WTC11 (cell line): ENCODE results near the gene MTCL1. TPM values are rescaled to one million over a fixed set of nuclear protein-coding genes. Genes with fewer than 3 reads are reported as not detected.
A peak's percentile ranks its signal among the peaks of the same experiment; 100 is the strongest.

ENCODE experiments used
- ATAC-seq: fragments of 200-7000 bp; cut with Tn5 transposase; 2 replicates; pipeline ENCODE4 v1.10.0; 2021; ENCODE audit warnings: mild to moderate bottlenecking, moderate library complexity
- CTCF ChIA-PET: fragments of 300-600 bp; sonication (Branson Sonifier 250); formaldehyde crosslinking; loops from one replicate; lab custom pipeline; 2021; ENCODE audit warnings: antibody characterized with exemption; lab: Charles Lee
- POLR2A ChIA-PET: fragments of 350-600 bp; sonication (Branson Sonifier 250); formaldehyde crosslinking; loops from one replicate; lab custom pipeline; 2021; ENCODE audit warnings: antibody characterized with exemption; lab: Charles Lee
- DNase-seq: peaks from one replicate; pipeline ENCODE4 v3.0.0; 2021; ENCODE audit warnings: low spot score
- H3K27ac Mint-ChIP-seq: 2 replicates; pipeline ENCODE4 v1.8.0; 2021; ENCODE audit warnings: mixed read lengths
- H3K27me3 Mint-ChIP-seq: 2 replicates; pipeline ENCODE4 v1.8.0; 2021; ENCODE audit warnings: low read depth, mild to moderate bottlenecking, moderate library complexity, mixed read lengths
- H3K36me3 Mint-ChIP-seq: 2 replicates; pipeline ENCODE4 v1.8.0; 2021; ENCODE audit warnings: mixed read lengths
- H3K4me1 Mint-ChIP-seq: 2 replicates; pipeline ENCODE4 v1.8.0; 2022; ENCODE audit warnings: mixed read lengths
- H3K4me3 Mint-ChIP-seq: 2 replicates; pipeline ENCODE4 v1.8.0; 2021; ENCODE audit warnings: mild to moderate bottlenecking, moderate library complexity, mixed read lengths
- H3K9me3 Mint-ChIP-seq: 2 replicates; pipeline ENCODE4 v1.8.0; 2021; ENCODE audit warnings: mixed read lengths
- AFF4 ChIP-seq: sonication (generic); formaldehyde crosslinking; IDR thresholded peaks from 2 replicates; pipeline ENCODE4 v1.8.1; 2023; ENCODE audit warnings: mild to moderate bottlenecking, missing genetic modification reagents, borderline replicate concordance
- JAZF1 ChIP-seq: fragments of 250-450 bp; sonication (Bioruptor Pico); IDR thresholded peaks from 2 replicates; pipeline ENCODE4 v1.9.0; 2021; ENCODE audit warnings: moderate library complexity, mild to moderate bottlenecking, inconsistent platforms
- NR1H2 ChIP-seq: sonication (generic); formaldehyde crosslinking; IDR thresholded peaks from 2 replicates; pipeline ENCODE4 v1.9.0; 2021; ENCODE audit warnings: mild to moderate bottlenecking, moderate library complexity, missing genetic modification reagents
- NR2C2 ChIP-seq: sonication (generic); formaldehyde crosslinking; IDR thresholded peaks from 2 replicates; pipeline ENCODE4 v1.8.0; 2022; ENCODE audit warnings: mild to moderate bottlenecking, missing genetic modification reagents
- NR3C1 ChIP-seq: sonication (generic); formaldehyde crosslinking; conservative IDR thresholded peaks from 2 replicates; pipeline ENCODE4 v1.8.1; 2023; ENCODE audit warnings: low read depth, mild to moderate bottlenecking, missing genetic modification reagents
- RELA ChIP-seq: sonication (generic); formaldehyde crosslinking; IDR thresholded peaks from 2 replicates; pipeline ENCODE4 v1.8.1; 2022; ENCODE audit warnings: missing genetic modification reagents, mild to moderate bottlenecking, borderline replicate concordance
- SP1 ChIP-seq: sonication (generic); formaldehyde crosslinking; conservative IDR thresholded peaks from 2 replicates; pipeline ENCODE4 v1.8.1; 2022; ENCODE audit warnings: missing genetic modification reagents
- USF1 ChIP-seq: sonication (generic); formaldehyde crosslinking; IDR thresholded peaks from 2 replicates; pipeline ENCODE4 v1.8.0; 2022; ENCODE audit warnings: mild to moderate bottlenecking, missing genetic modification reagents
- ZNF121 ChIP-seq: sonication (generic); formaldehyde crosslinking; IDR thresholded peaks from 2 replicates; pipeline ENCODE4 v1.8.0; 2023; ENCODE audit warnings: missing genetic modification reagents
- ZNF416 ChIP-seq: fragments of 250-450 bp; sonication (Bioruptor Pico); IDR thresholded peaks from 2 replicates; pipeline ENCODE4 v1.9.0; 2021; ENCODE audit warnings: mild to moderate bottlenecking, inconsistent platforms
- ZNF512 ChIP-seq: sonication (generic); formaldehyde crosslinking; IDR thresholded peaks from 2 replicates; pipeline ENCODE4 v1.8.1; 2022; ENCODE audit warnings: missing genetic modification reagents, borderline replicate concordance
- ZNF671 ChIP-seq: fragments of 250-450 bp; sonication (Bioruptor Pico); IDR thresholded peaks from 2 replicates; pipeline ENCODE4 v1.8.0; 2021; ENCODE audit warnings: mild to moderate bottlenecking
- total RNA-seq: library from RNA; stranded (reverse); gene quantifications from 3 replicates; pipeline ENCODE4 v1.2.3, GENCODE V29; 2021
- TF ChIP-seq, protein P1 (sequence below): sonication (generic); formaldehyde crosslinking; IDR thresholded peaks from 2 replicates; pipeline ENCODE4 v1.8.1; 2022; ENCODE audit warnings: mild to moderate bottlenecking, moderate library complexity, missing genetic modification reagents
- TF ChIP-seq, protein P2 (sequence below): sonication (generic); formaldehyde crosslinking; IDR thresholded peaks from 2 replicates; pipeline ENCODE4 v1.8.1; 2022; ENCODE audit warnings: low read depth, missing genetic modification reagents, borderline replicate concordance

The MTCL1 gene
- total RNA-seq, 1 experiment from 2014 or later, result 64.3 TPM

DNA sequence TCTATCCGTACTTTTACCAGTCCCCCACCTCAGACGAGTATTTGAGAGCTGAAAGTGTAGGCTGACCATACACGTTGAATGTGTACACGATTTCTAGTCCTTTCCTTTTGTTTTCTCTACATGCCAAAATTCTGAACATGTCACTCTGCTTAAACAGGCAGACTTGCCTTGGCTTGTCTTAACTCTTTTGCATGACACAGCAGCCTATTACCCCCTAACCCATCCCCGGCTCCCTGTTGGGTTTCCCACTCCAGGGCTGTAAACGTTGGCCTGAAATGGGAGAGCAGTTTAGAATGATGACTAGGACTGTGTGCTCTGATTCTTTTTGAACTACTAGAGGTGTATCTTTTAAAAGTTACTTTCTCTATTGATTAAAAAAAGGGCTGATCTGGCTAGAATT is 19.1 kb downstream of the MTCL1 start:
- H3K4me3 Mint-ChIP-seq, result no peak overlapping the region
- ChIA-PET CTCF (interaction anchor here (0.7 to 1.4 kb wide), 3 partner anchors 8 to 28 kb away, joined by 3 to 4 read pairs (median 3); no protein-coding TSS in a partner anchor), POLR2A (no interaction called here)
- peaks cover 45% of the 10 kb centered on the region for H3K36me3 Mint-ChIP-seq
- H3K9me3 Mint-ChIP-seq, result peaks cover 7% of the 10 kb centered on the region
- 0 out of 2 replicates have a peak, but pooled peaks have one; percentile 45 for TF ChIP-seq ZNF121 (CRISPR knock-in tag)
- TF ChIP-seq RELA (CRISPR knock-in tag), result no peak
- peak; percentile 82 for ATAC-seq
- H3K27ac Mint-ChIP-seq, result peak overlapping the region; percentile 99
- H3K4me1 Mint-ChIP-seq, result peaks cover 45% of the 10 kb centered on the region
- no peaks in the 10 kb centered on the region for H3K27me3 Mint-ChIP-seq
- peak; percentile 25 for DNase-seq

DNA sequence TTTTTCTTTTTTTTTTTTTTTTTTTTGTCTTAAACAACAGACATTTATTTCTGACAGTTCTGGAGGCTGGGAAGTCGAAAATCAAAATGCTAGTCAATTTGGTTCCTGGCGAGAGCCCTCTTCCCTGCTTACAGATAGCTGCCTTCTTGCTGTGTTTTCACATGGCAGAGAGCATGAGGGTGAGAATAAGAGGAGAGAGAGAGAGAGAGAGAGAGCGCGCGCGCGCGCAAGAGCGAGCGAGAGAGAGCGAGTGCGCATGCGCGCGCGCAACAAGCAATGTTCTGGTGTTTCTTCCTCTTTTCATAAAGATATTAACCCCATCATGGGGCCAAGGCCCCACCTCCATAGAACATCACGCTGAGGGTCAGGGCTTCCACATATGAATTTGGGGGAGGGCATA is 20.9 kb downstream of the MTCL1 start:
- H3K9me3 Mint-ChIP-seq, result peaks cover 7% of the 10 kb centered on the region
- H3K27ac Mint-ChIP-seq, result no peak overlapping the region
- no peaks in the 10 kb centered on the region for H3K27me3 Mint-ChIP-seq
- ATAC-seq, result no peak
- DNase-seq, result no peak
- TF ChIP-seq SP1 (CRISPR knock-in tag) (no peak), NR1H2 (no peak), NR3C1 (CRISPR knock-in tag) (no peak), ZNF416 (no peak), NR2C2 (CRISPR knock-in tag) (no peak), RELA (CRISPR knock-in tag) (no peak), ZNF671 (CRISPR knock-in tag) (no peak), JAZF1 (CRISPR knock-in tag) (no peak), AFF4 (CRISPR knock-in tag) (no peak), ZNF512 (CRISPR knock-in tag) (no peak), USF1 (CRISPR knock-in tag) (no peak)
- TF ChIP-seq, protein P1, sequence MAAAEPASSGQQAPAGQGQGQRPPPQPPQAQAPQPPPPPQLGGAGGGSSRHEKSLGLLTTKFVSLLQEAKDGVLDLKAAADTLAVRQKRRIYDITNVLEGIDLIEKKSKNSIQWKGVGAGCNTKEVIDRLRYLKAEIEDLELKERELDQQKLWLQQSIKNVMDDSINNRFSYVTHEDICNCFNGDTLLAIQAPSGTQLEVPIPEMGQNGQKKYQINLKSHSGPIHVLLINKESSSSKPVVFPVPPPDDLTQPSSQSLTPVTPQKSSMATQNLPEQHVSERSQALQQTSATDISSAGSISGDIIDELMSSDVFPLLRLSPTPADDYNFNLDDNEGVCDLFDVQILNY (CRISPR knock-in tag), result no peak
- TF ChIP-seq, protein P2, sequence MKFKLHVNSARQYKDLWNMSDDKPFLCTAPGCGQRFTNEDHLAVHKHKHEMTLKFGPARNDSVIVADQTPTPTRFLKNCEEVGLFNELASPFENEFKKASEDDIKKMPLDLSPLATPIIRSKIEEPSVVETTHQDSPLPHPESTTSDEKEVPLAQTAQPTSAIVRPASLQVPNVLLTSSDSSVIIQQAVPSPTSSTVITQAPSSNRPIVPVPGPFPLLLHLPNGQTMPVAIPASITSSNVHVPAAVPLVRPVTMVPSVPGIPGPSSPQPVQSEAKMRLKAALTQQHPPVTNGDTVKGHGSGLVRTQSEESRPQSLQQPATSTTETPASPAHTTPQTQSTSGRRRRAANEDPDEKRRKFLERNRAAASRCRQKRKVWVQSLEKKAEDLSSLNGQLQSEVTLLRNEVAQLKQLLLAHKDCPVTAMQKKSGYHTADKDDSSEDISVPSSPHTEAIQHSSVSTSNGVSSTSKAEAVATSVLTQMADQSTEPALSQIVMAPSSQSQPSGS, result no peak
- H3K4me1 Mint-ChIP-seq, result peaks cover 36% of the 10 kb centered on the region
- POLR2A ChIA-PET, result no interaction called here
- H3K36me3 Mint-ChIP-seq, result peaks cover 51% of the 10 kb centered on the region
- CTCF ChIA-PET, result no interaction called here
- no peak overlapping the region for H3K4me3 Mint-ChIP-seq
